Right ventricle myocardium inferior (tissue), 1 donor: ENCODE measurements around the gene RAD51B. TPM values are rescaled to one million over a fixed set of nuclear protein-coding genes. Genes with fewer than 3 reads are reported as not detected.
A peak's percentile ranks its signal among the peaks of the same experiment; 100 is the strongest.
"Not testable (repeated sequence)": the region's sequence is repeated elsewhere in the genome, so short reads cannot be mapped to it uniquely, and the experiment has no call there.

Experiments
- ATAC-seq: fragments of 200-7000 bp; cut with Tn5 transposase; one replicate; pipeline ENCODE4 v1.9.1; 2020; ENCODE audit warnings: mild to moderate bottlenecking, moderate library complexity
- DNase-seq: peaks from one replicate; pipeline ENCODE4 v3.0.0; 2021; ENCODE audit errors: missing footprints
- intact Hi-C: fragments of 100-400 bp; cut with DNase I; formaldehyde crosslinking; loops from one replicate; pipeline ENCODE4 v1.11.0; 2022
- total RNA-seq: library from RNA; stranded (reverse); fragmentation: NEBNext Ultra II Directional; extraction: Animal tissue kit (Norgen Biotek cat#: 25700); gene quantifications from one replicate; pipeline ENCODE4 v1.2.1, GENCODE V29; 2021
- donor health status: DM: no; HTN: yes; CAD: no; lungs with severe emphysema.

The RAD51B gene
- total RNA-seq, 1 donor from 2014 or later, result 4.1 TPM

DNA sequence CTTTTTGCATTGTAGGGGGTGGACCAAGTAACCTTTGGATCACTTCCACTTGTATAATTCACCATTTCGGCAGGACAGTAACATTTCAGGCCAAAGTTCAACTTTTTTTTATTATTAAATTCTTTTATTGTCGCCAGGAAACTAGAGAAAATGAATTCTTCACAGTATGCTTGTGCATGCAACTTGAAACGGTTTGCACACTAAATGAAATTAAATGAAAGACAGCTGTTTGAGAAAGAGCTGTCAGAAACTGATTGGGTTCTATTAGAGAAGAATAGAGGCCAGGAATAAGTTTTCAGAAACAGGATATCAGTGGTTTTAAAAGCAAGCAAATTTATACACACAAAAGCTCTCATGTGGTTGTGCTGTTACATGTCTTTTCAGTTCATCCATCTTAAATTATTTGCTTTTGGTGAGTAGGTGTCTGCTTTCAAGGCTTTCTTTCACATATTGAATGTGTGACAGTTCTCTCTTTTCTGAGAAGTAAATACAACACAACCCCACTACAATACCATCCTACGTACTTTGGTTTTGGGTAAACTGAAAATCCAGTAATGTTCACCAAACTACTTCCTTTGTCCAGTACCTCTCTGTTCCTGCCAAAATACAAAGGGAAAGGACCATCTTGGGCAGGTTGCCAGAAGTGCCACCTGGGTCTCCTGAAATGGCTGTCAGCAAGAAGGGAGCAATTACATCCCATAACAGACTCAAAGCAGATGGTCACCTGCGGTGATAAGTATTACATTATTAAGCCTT lies 291.7 kb downstream of the RAD51B start:
- intact Hi-C loops, result no loop called here
- DNase-seq (no peak), ATAC-seq (no peak)

DNA sequence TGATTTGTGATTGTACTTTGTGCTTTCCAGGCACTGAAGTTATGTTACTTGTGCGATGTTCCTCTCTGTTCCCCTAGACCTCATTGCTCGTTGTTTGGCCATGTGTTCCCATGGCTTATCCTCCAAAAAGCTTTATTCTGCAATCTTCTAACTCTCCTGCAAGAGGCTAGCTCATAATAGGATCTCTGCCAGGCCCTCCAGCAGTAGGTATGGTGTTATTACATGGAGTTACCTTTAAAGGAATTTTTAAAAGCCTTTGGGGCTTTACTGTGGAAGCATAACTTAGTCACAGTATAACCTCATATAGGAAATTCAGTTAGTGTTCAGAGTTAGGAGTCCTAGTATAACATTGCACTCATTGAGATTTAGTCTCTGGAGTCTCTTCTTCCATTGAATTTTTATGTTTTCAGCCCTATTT lies 292.3 kb downstream of the RAD51B start:
- DNase-seq (no peak), ATAC-seq (no peak)
- intact Hi-C loops, result no loop called here

DNA sequence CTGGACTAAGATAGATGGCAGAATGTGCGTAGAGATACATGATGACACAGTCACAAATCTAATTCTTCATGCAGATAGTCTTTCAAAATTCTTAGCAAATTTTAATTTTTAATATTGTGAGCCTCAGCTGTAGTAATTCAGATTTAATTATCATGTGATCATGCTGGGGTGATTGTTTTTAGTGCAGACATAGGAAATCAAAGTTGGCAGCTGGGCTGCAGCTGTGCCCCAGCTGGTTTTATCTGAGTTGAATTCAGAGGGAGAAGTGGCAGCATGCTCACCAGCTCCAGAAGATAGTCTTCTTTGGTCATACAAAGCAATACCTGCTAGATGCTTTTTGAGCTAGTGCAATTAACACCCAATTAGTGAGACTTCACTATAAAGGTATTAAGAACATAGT lies 292.9 kb downstream of the RAD51B start:
- intact Hi-C loops, result no loop called here

DNA sequence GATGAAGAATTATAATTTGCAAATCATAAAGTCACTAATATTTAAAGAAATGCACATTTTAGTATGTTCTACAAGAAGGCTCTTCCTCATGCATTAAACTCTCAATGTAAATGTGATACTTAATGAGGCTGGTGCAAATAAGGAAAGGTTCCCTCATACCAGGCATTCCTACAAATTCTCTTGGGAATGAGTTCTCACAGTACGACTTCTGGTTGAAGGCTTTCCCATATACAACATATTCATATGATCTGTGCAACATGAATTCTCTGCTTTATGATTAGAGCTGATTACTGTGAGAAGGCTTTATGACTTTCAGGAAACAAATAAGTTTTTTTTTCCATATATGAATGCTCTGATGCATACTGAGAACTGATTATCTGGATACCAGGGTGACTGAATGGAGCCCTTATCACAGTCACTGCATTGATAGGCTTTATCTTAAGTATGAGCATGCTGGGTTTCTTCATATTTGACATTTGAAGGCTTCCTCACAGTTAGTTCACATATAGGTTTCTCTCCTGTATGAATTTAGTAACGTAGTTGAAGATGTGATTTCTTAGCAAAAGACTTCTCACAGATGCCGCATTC lies 293.9 kb downstream of the RAD51B start:
- DNase-seq (no peak), ATAC-seq (no peak)
- intact Hi-C loops, result no loop called here

More for the DNA sequence above, 292.9 kb downstream of the RAD51B start:
- no peak for DNase-seq
- no peak for ATAC-seq

DNA sequence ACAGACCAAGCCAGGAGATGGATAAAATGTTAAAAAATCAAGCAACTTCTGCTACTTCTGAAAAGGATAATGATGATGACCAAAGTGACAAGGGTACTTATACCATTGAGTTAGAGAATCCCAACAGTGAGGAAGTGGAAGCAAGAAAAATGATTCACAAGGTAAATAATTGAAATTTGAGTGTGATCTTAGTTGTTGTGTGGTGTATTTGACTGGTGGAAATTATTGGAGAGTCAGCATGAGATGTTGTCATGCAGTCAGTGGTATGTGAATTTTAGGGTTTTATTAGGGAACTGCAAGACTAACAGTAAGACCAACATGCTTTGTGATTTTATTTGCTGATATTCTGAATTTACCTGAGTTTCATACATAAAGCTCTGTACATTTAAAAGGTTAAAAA lies 296.4 kb downstream of the RAD51B start:
- intact Hi-C loops, ATAC-seq, DNase-seq: not testable (repeated sequence)

DNA sequence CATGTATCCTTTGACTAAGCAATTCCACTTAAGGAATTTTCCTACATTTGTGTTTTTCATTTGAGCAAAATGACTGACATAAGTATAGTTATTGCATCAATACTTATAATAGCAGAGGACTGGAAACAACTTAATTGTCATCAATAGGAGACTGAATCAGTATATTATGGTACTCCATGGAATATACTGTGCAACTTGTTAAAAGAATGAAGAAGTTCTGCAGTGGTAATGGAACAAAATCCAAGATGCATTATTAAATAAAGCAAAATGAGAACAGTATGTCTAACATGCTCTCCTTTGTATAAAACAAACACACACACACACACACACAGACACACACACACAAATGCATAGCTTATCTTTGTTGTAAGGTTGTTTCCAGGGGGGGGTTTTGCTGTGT lies 303.1 kb downstream of the RAD51B start:
- intact Hi-C loops, result no loop called here
- no peak for ATAC-seq
- no peak for DNase-seq

DNA sequence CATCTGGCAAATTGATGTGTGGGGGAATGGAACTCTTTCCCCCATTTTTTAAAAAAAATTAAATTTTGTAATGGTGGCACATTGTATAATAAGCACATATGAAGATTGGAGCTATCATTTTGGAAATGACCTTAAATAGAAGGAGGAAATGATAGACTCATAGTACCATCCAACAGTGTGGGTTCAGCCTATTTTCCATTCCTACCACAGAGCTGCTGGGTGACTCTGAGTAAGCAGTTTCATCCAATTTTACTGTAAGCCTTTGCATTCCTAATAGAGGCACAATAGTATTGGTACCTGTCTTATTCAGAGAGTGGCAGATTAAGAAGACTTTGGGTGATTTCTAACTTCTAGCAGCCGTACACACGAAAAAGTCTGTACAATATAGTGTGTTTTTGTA lies 304.5 kb downstream of the RAD51B start:
- no peak for DNase-seq
- intact Hi-C loops, result no loop called here
- no peak for ATAC-seq

DNA sequence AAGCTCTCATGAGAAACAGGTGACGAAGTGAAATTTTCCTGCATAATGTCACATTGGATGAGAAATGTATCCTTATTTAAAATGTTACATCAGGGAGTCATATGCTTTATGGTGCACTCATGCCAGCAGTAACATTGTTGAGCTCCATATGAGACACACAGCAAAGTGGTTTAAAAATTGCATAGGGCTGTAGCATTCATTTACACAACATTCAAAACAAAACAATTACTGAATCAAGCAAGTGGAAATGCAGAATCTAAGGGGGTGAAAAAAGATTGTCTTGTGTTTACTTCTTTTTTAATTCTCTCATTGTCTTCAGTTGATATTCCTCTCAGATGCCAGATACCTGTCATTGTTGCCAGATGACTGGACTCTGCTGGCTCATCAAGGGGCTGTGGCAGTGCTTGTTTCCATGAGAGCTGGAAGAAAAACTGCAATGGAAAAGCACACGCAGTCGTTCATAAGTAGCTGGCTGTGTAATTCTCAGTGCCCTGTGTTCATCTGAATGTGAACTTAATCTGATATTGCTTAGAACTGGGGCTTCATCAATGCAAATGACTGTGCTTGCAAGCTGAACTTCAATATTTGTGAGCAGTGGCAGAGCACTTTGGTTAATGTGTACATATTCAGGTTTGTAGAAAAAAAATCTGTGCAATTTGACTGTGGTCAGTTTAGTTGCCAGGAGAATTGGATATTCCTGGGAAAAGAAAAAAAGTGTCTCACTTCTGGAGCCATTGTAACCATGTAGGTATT lies 305.6 kb downstream of the RAD51B start:
- no peak for ATAC-seq
- intact Hi-C loops, result no loop called here
- no peak for DNase-seq

DNA sequence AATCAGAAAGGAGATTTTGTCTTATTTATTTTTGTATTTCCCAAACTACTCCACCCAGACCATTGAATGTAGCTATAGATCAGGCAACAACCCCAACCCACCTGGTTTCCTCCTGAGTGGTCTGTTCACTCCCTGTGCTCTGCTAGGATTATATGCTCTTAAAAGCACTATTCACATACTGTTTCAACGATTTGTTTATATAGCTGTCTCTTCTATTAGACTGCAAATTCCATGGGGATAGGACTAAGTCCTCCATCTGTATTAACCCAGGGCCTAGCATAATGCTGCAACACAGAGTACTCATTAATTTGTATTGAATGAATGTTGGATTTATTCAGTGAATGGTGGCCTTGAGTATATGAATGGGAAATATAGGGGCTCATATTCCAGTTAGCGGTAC lies 307.6 kb downstream of the RAD51B start:
- intact Hi-C loops, result no loop called here

DNA sequence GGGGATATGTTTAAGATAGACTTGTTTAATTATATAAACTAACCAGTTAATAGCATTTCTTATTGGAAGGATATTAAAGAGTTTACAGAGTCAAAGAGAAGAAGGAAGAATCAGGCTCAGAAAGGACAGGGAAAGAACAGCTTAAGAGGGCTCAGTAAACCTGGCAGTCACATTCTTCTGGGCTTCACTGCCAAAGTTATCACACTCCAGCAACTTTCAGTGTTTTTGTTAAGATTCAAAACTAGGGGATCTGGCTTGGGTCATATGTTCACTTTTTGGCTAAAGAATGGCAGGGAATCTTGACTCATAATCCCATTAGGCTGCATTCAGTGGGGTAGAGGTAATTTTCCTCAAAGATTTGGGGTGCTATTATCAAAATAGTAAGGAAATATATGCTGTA lies 312.3 kb downstream of the RAD51B start:
- no peak for DNase-seq
- no peak for ATAC-seq
- intact Hi-C loops, result no loop called here

More for the DNA sequence above, 307.6 kb downstream of the RAD51B start:
- ATAC-seq, result no peak
- no peak for DNase-seq

DNA sequence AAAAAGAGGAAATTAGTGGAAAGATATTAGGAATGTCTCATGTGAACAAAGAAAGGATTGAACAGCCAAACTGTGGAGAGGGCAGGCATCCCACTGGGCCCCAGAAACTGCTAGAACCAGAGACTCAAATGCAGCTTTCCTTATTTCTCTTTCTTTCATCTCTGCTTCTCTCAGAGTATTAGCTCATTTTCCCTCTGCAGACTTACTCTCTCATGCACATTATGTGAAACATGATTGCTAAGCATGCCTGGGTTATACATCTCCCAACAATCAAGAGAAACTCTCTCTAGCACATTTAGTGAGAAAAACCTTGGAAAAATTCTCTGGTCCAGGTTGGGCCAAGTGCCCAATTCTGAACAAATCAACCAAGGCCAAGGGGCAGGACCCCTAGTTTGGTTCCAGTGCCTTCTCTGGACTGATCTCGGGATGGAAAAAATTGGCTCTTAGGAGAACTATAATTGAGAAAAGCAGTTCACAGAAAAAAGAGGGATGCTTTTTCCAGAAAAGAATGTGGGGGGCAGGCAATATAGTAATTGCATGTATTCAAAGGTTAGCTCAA lies 313.1 kb downstream of the RAD51B start:
- ATAC-seq (no peak), DNase-seq (no peak)
- intact Hi-C loops, result no loop called here

DNA sequence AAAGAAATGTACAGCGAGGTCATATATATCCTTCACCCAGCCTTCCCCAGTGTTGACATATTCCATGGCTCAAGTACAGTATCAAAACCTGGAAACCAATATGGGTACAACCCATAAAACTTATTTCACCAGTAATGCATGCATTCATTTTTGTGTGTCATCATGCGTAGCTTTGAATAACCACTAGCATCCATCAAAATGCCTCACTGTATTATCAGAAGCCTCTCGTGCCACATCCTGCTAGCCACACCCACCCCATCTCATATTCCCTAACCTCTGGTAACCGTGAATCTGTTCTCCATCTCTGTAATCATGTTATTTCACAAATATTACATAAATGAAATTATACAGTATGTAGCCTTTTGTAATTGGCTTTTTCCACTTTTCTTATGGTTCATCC lies 314.3 kb downstream of the RAD51B start:
- no peak for DNase-seq
- intact Hi-C loops, result no loop called here
- ATAC-seq, result no peak

DNA sequence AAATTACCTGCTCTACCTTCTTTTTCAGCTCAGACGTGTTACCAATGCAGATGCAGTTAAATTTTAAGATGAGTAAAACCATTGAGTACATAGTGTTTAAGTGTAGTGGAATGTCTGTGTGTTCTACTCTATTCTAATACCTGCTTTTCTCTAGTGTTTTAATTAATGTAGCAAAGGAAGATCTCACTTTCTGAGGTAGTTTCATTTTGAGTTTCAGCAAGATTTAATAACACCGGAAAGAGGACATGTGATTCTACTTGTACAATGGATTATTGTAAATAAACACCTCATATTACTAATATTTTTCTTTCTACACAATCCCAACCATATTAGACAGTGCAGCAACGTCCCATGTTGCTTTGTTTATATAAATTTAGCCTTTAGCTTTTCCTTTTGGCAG lies 315.4 kb downstream of the RAD51B start:
- intact Hi-C loops, result no loop called here
- ATAC-seq (no peak), DNase-seq (no peak)

DNA sequence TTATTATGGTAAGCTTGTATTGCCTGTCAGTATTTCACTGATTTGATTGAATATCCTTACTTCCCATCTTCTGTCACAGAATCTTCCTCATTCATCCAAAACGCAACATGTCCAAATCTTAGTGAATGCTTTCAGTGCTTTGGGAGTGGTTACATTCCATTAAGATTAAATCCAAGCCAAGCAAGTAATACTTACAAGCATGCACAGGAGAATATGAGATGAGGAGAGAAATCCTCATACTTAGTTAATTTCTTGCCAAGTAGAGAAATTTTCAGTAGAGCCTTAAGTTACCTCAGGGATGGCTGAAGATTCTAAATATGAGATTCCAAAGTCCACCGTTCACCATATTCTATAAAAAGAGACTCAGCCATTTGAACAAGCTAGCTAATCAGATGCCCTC lies 316.0 kb downstream of the RAD51B start:
- DNase-seq (no peak), ATAC-seq (no peak)
- intact Hi-C loops, result no loop called here

DNA sequence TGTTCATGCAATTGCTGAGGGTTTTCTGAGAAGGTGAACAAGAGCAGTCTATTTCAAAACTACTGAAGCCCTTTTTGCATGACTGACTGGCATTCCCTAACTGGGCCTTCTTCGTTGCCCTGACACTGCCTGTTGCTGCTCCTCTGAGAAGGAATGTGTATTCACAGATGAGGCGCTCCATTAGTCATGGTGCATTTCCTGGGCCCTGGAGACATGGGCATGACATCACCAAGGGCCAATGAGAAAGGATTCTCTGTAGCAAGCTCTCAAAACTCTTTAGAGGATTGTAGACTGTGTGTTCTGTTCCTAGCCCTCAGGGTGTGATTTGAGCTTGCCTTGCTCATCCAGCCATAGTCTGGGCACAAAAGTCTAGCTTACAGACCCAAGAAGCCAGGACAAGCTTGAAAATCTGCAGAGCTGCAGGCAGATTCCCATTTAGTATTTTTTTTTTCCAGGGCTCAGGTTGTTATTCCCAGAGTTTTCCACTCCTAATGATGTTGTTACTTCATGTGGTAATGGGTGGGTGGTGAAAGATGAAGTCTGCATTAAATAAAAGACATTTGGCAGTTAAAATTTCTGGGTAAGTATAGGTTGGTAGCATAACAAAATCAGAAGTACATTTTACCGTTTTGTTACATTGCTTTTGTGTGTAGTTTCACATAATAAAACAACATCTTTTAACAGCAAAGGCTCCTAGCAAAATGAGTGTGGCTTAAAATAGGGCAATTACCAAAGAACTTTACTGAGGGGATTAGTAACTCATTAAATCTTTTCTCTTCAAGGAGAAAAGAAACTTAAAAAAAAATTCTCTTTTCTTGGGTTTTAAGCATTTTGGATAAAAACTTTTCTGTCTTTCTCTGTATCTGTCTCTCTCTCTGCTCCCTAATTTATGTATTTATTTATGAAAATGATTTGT lies 318.4 kb downstream of the RAD51B start:
- intact Hi-C loops, result no loop called here
- no peak for DNase-seq
- peak; percentile 68 for ATAC-seq

DNA sequence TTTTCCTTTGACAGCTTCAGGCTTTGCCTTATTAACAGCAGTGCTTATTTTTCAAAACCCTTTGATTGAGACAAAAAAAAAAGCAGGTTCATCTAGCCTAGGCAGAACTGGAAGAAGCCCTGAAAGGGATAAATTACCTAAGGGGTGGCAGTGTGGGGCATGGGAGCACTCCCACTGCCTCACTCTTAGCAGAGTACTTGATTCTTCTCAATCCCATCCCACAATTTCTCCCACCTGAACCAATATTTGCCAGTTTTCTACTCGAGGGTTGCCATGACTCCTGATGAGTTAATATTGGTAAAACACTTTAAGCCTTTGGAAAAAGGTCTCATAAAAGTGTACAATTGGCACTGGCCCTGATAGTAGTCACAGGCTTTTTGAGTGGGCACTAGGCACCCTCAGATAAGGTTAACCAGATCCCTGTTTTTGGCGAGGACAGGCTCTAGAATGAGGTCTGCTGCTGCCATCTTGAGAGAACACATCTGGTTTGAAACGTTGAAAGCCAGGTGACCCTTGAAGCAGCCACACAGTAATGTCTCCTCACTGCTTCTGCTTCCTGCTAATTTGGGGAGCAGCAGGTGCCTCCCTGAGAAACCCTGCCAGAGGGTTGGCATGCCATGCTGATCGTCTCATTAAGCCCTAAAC lies 320.0 kb downstream of the RAD51B start:
- DNase-seq (no peak), ATAC-seq (no peak)
- intact Hi-C loops, result loop anchor here (5.0 to 10.0 kb wide), 3 partner anchors 103 to 675 kb away; no protein-coding TSS in a partner anchor

DNA sequence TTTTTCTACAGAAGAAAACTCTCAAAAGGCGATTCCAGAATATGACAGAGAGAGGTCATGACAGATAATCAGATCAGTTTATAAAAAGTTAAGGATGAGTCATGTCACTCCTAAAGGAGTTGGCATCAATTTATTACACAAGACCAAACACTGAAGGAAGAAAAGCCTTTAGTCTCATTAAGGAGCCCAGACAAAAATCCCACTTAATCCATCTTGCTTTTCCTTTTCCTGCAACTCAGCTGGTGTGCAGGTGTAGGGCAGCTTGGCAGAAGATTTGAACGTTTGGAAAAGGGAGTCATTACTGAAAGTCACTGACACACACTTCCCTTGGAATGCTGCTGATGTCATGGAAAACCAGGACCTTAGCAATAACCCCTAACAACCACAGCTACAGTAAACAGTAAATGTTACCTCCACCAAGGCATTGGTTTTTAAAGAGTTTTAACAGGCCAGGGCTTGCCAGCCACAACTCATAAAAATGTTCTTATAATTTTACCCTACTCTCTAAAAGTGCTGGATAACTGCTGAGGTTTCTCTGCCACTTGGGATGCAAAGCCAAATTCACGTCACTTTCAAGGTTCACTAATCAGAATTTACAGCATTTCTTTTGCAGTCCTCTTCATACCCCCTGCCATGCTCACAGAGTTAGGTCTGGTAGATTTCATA lies 320.6 kb downstream of the RAD51B start:
- intact Hi-C loops, result loop anchor here (5.0 to 10.0 kb wide), 3 partner anchors 102 to 675 kb away; no protein-coding TSS in a partner anchor
- no peak for ATAC-seq
- DNase-seq, result no peak
